A673 (cell line): Measurements from ENCODE around the gene TAF11L12. TPM values are rescaled to one million over a fixed set of nuclear protein-coding genes. Genes with fewer than 3 reads are reported as not detected.
A peak's percentile ranks its signal among the peaks of the same experiment; 100 is the strongest.
"Not testable (repeated sequence)": the region's sequence is repeated elsewhere in the genome, so short reads cannot be mapped to it uniquely, and the experiment has no call there.

Experiments
- Bru-seq: library from RNA; stranded (reverse); fragments of 400-500 nt; gene quantifications from one replicate; lab custom pipeline; 2021; lab: Mats Ljungman, UMichigan
- BruChase-seq, 2 experiments: library from RNA; stranded (reverse); fragments of 400-500 nt; gene quantifications; one replicate each; lab custom pipeline; 2021; lab: Mats Ljungman, UMichigan
- BruUV-seq: library from RNA; stranded (reverse); fragments of 400-500 nt; replicated peaks from 2 replicates; lab custom pipeline; 2021; lab: Mats Ljungman, UMichigan
- CTCF ChIA-PET: fragments of 300-600 bp; sonication (Branson Sonifier 250); formaldehyde crosslinking; loops from one replicate; lab custom pipeline; 2022; ENCODE audit warnings: antibody characterized with exemption; lab: Charles Lee
- POLR2A ChIA-PET: fragments of 300-600 bp; sonication (Branson Sonifier 250); formaldehyde crosslinking; loops from one replicate; lab custom pipeline; 2022; ENCODE audit warnings: antibody characterized with exemption; ENCODE audit not compliant: low non-redundant PET; lab: Charles Lee
- DNase-seq: peaks from one replicate; pipeline ENCODE4 v3.0.0-alpha.2; 2015; ENCODE audit warnings: low spot score
- H3K27ac ChIP-seq: fragments of 200-600 bp; sonication (generic); 2 replicates; pipeline ENCODE4 v1.5.1; 2016; ENCODE audit warnings: mixed run types, low read depth, mild to moderate bottlenecking, mixed read lengths, antibody characterized with exemption, low read length; ENCODE audit not compliant: poor library complexity, severe bottlenecking
- H3K27me3 ChIP-seq: fragments of 200-600 bp; sonication (generic); replicated peaks from 2 replicates; pipeline ENCODE4 v1.6.1; 2017; ENCODE audit warnings: mixed run types, low read depth, mild to moderate bottlenecking, mixed read lengths, antibody characterized with exemption, low read length; ENCODE audit not compliant: insufficient read depth, poor library complexity
- H3K36me3 ChIP-seq: fragments of 200-600 bp; sonication (generic); 2 replicates; pipeline ENCODE4 v1.6.1; 2016; ENCODE audit warnings: mixed run types, mild to moderate bottlenecking, mixed read lengths, antibody characterized with exemption, low read length; ENCODE audit not compliant: insufficient read depth, poor library complexity, severe bottlenecking
- H3K4me1 ChIP-seq: fragments of 200-600 bp; sonication (generic); 2 replicates; pipeline ENCODE4 v1.6.1; 2017; ENCODE audit warnings: mixed run types, mild to moderate bottlenecking, mixed read lengths, antibody characterized with exemption, low read length; ENCODE audit not compliant: insufficient read depth, poor library complexity, severe bottlenecking
- H3K4me3 ChIP-seq: fragments of 200-600 bp; sonication (generic); 2 replicates; pipeline ENCODE4 v1.5.1; 2016; ENCODE audit warnings: low read depth, mixed run types, mild to moderate bottlenecking, mixed read lengths, low read length; ENCODE audit not compliant: poor library complexity, severe bottlenecking
- H3K9me3 ChIP-seq: fragments of 200-600 bp; sonication (generic); 2 replicates; pipeline ENCODE4 v1.6.1; 2016; ENCODE audit warnings: mixed run types, low read depth, mild to moderate bottlenecking, mixed read lengths, antibody characterized with exemption, low read length; ENCODE audit not compliant: poor library complexity, severe bottlenecking
- intact Hi-C: fragments of 100-400 bp; cut with micrococcal nuclease; formaldehyde crosslinking; loops from one replicate; pipeline ENCODE4 v1.10.0; 2022; ENCODE audit not compliant: unreplicated experiment
- long read RNA-seq: library from polyadenylated mRNA; stranded (forward); transcript quantifications from one replicate; pipeline ENCODE4 v2.0.0, GENCODE V29; 2022
- total RNA-seq: library from RNA; stranded (reverse); gene quantifications from 2 replicates; pipeline ENCODE4 v1.2.3, GENCODE V29; 2021

The TAF11L12 gene
- total RNA-seq (not detected in 2 replicates), Bru-seq, nascent RNA (not detected), BruChase-seq, experiment 1, labeled RNA remaining after a 2-hour chase (not detected), BruChase-seq, experiment 2, labeled RNA remaining after a 6-hour chase (not detected)
- long read RNA-seq: 0 reads

DNA sequence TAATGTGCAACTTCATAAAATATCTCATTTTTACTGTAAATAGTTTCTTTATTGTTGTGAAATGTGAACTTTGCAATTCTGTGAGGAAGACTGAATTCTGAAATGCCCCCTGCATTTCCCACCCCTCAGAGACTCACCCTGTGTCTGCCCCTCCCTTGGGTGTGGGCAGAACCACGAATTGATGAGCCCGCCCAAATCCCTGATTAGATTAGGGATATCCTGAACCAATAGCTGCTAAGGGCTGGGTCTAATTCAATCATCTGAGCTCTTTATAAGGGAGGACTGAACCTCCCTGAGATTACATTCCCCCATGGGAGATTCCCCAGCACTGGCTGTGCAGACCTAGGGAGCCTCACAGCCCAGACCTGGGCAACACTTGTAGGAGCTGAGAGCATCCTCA, at the start of gene TAF11L12:
Gene TAF11L12, plus strand, starts transcription at position 301 of the 400 bp plus-strand sequence.
- intact Hi-C loops, H3K27me3 ChIP-seq, POLR2A ChIA-PET, H3K4me1 ChIP-seq, H3K36me3 ChIP-seq, H3K4me3 ChIP-seq, BruUV-seq, CTCF ChIA-PET, DNase-seq, H3K27ac ChIP-seq, H3K9me3 ChIP-seq: not testable (repeated sequence)

- CTCF ChIA-PET, H3K4me3 ChIP-seq, intact Hi-C loops, H3K27ac ChIP-seq, H3K4me1 ChIP-seq, H3K36me3 ChIP-seq, H3K27me3 ChIP-seq, BruUV-seq, DNase-seq, H3K9me3 ChIP-seq, POLR2A ChIA-PET: not testable (repeated sequence)
These were observed 24.5 kb upstream of the TAF11L12 start, which contains the start of gene TAF11L7 for GRCh38 chr5:17585658-17586057. Gene TAF11L7, minus strand, starts transcription at chr5:17585758.

DNA sequence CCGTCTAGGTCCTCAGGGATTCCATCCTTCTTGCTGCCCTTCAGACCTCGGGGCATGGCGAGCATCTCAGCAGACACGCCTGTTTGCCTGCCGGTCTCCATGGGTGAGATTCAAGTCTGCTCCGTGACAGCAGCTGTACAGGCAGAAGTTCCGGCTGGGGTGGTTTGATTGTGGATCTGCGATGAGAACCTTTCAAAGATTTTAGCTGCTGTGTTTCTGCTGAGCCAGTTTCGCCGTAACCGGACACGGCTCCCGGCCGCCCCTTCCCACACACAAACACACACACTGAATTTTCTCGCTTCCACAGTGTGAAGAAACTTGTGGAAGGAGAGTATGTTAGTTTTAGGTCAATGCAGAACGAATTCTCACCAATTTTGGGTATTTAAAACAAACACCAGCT, 19.3 kb upstream of the TAF11L12 start, which contains the start of gene TAF11L8:
Gene TAF11L8, minus strand, starts transcription at position 101 of the 400 bp plus-strand sequence.
- intact Hi-C loops, POLR2A ChIA-PET, BruUV-seq: not testable (repeated sequence)

DNA sequence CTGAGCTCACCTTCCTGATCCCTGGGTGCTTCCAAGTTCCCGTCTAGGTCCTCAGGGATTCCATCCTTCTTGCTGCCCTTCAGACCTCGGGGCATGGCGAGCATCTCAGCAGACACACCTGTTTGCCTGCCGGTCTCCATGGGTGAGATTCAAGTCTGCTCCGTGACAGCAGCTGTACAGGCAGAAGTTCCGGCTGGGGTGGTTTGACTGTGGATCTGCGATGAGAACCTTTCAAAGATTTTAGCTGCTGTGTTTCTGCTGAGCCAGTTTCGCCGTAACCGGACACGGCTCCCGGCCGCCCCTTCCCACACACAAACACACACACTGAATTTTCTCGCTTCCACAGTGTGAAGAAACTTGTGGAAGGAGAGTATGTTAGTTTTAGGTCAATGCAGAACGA, 15.9 kb upstream of the TAF11L12 start, which contains the start of gene TAF11L9:
Gene TAF11L9, minus strand, starts transcription at position 140 of the 400 bp plus-strand sequence.
- intact Hi-C loops, POLR2A ChIA-PET, CTCF ChIA-PET, DNase-seq, H3K4me1 ChIP-seq, H3K4me3 ChIP-seq, BruUV-seq, H3K27ac ChIP-seq, H3K36me3 ChIP-seq, H3K27me3 ChIP-seq, H3K9me3 ChIP-seq: not testable (repeated sequence)

More for the DNA sequence above, 19.3 kb upstream of the TAF11L12 start, which contains the start of gene TAF11L8:
- H3K9me3 ChIP-seq, H3K4me3 ChIP-seq, H3K27ac ChIP-seq, H3K36me3 ChIP-seq, H3K27me3 ChIP-seq, H3K4me1 ChIP-seq, DNase-seq, CTCF ChIA-PET: not testable (repeated sequence)

- DNase-seq, H3K27ac ChIP-seq, H3K36me3 ChIP-seq, CTCF ChIA-PET, BruUV-seq, intact Hi-C loops, H3K9me3 ChIP-seq, H3K4me3 ChIP-seq, H3K4me1 ChIP-seq, POLR2A ChIA-PET, H3K27me3 ChIP-seq: not testable (repeated sequence)
These were observed 12.5 kb upstream of the TAF11L12 start, which contains the start of gene TAF11L10 for GRCh38 chr5:17597728-17598127. Gene TAF11L10, minus strand, starts transcription at chr5:17597828.

DNA sequence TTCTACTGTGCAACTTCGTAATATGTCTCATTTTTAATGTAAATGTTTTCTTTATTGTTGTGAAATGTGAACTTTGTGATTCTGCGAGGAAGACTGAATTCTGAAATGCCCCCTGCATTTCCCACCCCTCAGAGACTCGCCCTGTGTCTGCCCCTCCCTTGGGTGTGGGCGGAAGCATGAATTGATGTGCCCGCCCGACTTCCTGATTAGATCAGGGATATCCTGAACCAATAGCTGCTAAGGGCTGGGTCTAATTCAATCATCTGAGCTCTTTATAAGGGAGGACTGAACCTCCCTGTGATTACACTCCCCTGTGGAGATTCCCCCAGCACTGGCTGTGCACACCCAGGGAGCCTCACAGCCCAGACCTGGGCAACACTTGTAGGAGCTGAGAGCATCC, 6.3 kb upstream of the TAF11L12 start, which contains the start of gene TAF11L11:
Gene TAF11L11, plus strand, starts transcription at position 304 of the 400 bp plus-strand sequence.
- POLR2A ChIA-PET, H3K4me1 ChIP-seq, intact Hi-C loops, H3K9me3 ChIP-seq, BruUV-seq, H3K36me3 ChIP-seq, H3K27ac ChIP-seq, H3K4me3 ChIP-seq, H3K27me3 ChIP-seq: not testable (repeated sequence)
- CTCF ChIA-PET: interaction anchor here (0.6 kb wide), 1 partner anchor 274 kb away, joined by 4 read pairs; no protein-coding TSS in a partner anchor
- DNase-seq: peak; percentile 54
